Smooth muscle cell (in vitro differentiated cells): ENCODE results near the gene RDH13. TPM values are rescaled to one million over a fixed set of nuclear protein-coding genes. Genes with fewer than 3 reads are reported as not detected.
"Not testable (repeated sequence)": the region's sequence is repeated elsewhere in the genome, so short reads cannot be mapped to it uniquely, and the experiment has no call there.

Source experiments
- DNase-seq: peaks from one replicate; lab custom pipeline; 2025; ENCODE audit not compliant: unreplicated experiment; lab: John Stamatoyannopoulos, UW
- H2AFZ ChIP-seq: fragments of 200-600 bp; sonication (generic); 2 replicates; pipeline ENCODE4 v1.6.0; 2016; ENCODE audit warnings: antibody characterized with exemption, low read depth, mild to moderate bottlenecking
- H3F3A ChIP-seq: fragments of 200-600 bp; sonication (generic); 2 replicates; pipeline ENCODE4 v1.6.0; 2017; ENCODE audit warnings: antibody characterized with exemption, low read depth
- H3K27ac ChIP-seq: fragments of 200-600 bp; sonication (generic); 2 replicates; pipeline ENCODE4 v1.5.1; 2016; ENCODE audit warnings: low read depth, mild to moderate bottlenecking
- H3K27me3 ChIP-seq: fragments of 200-600 bp; sonication (generic); 2 replicates; pipeline ENCODE4 v1.6.1; 2016; ENCODE audit warnings: low read depth, mild to moderate bottlenecking
- H3K36me3 ChIP-seq: fragments of 200-600 bp; sonication (generic); 2 replicates; pipeline ENCODE4 v1.5.1; 2016; ENCODE audit warnings: low read depth
- H3K4me1 ChIP-seq: fragments of 200-600 bp; sonication (generic); 2 replicates; pipeline ENCODE4 v1.5.1; 2016; ENCODE audit warnings: low read depth
- H3K4me2 ChIP-seq: fragments of 200-600 bp; sonication (generic); 2 replicates; pipeline ENCODE4 v1.6.0; 2016; ENCODE audit warnings: mild to moderate bottlenecking
- H3K4me3 ChIP-seq: fragments of 200-600 bp; sonication (generic); 2 replicates; pipeline ENCODE4 v1.5.1; 2016; ENCODE audit warnings: mild to moderate bottlenecking
- H3K79me2 ChIP-seq: fragments of 200-600 bp; sonication (generic); 2 replicates; pipeline ENCODE4 v1.6.0; 2016; ENCODE audit warnings: low read depth, mild to moderate bottlenecking
- H3K9ac ChIP-seq: fragments of 200-600 bp; sonication (generic); 2 replicates; pipeline ENCODE4 v1.6.0; 2016; ENCODE audit warnings: low read depth
- H3K9me3 ChIP-seq: fragments of 200-600 bp; sonication (generic); replicated peaks from 2 replicates; pipeline ENCODE4 v1.5.1; 2016; ENCODE audit warnings: low read depth
- H4K20me1 ChIP-seq: fragments of 200-600 bp; sonication (generic); 2 replicates; pipeline ENCODE4 v1.6.0; 2016; ENCODE audit warnings: low read depth
- CTCF ChIP-seq: fragments of 200-600 bp; sonication (generic); IDR thresholded peaks from 2 replicates; pipeline ENCODE4 v1.5.1; 2017; ENCODE audit warnings: borderline replicate concordance, mild to moderate bottlenecking, antibody characterized with exemption; ENCODE audit not compliant: insufficient read depth, poor library complexity, severe bottlenecking
- WGBS: methylation state at CpG from one replicate; pipeline ENCODE4 v1.1.7; 2016; ENCODE audit warnings: low lambda C conversion rate; 5-methylcytosine and 5-hydroxymethylcytosine counted together
- polyA plus RNA-seq: library from polyadenylated mRNA; unstranded; fragments of >200 nt; fragmentation: Nextera tagmentation; extraction: Ambion mirVana; gene quantifications from 2 replicates; pipeline ENCODE4 v1.2.1, GENCODE V29; 2016
- total RNA-seq: library from RNA; depleted of rRNA; stranded (reverse); fragments of >200 nt; gene quantifications from 2 replicates; pipeline ENCODE4 v1.2.3, GENCODE V29; 2014

The RDH13 gene
- total and polyA plus RNA-seq, 2 experiments from 2014 or later: 9.1 to 13.5 TPM

- H3K9ac ChIP-seq: no peak overlapping the region
Measured at GRCh38 chr19:55012306-55012705, 50.6 kb downstream of the RDH13 start.

GRCh38 chr19:55010561-55010960 lies 52.4 kb downstream of the RDH13 start:
- H3K79me2 ChIP-seq, H3K4me2 ChIP-seq, H3K36me3 ChIP-seq, H3K9ac ChIP-seq, H3K9me3 ChIP-seq, H3F3A ChIP-seq, H3K27ac ChIP-seq, H2AFZ ChIP-seq, DNase-seq, H3K4me3 ChIP-seq: not testable (repeated sequence)
- Histone ChIP-seq H3K4me1 (peaks cover 10% of the 10 kb centered on the region), H4K20me1 (peaks cover 13% of the 10 kb centered on the region), H3K27me3 (peaks cover 14% of the 10 kb centered on the region)
- WGBS: 30% methylated on average over 7 of the region's 7 CpGs

More at GRCh38 chr19:55012306-55012705, 50.6 kb downstream of the RDH13 start:
- no peak for TF ChIP-seq CTCF
- no peaks in the 10 kb centered on the region for H3K36me3 ChIP-seq
- H2AFZ ChIP-seq: no peak overlapping the region
- H4K20me1 ChIP-seq: peaks cover 13% of the 10 kb centered on the region
- H3K27ac ChIP-seq: no peak overlapping the region
- no peaks in the 10 kb centered on the region for H3F3A ChIP-seq
- no peak for DNase-seq
- H3K9me3 ChIP-seq: no peaks in the 10 kb centered on the region
- peaks cover 4% of the 10 kb centered on the region for H3K4me1 ChIP-seq
- 52% methylated on average over 4 of the region's 4 CpGs for WGBS
- no peak overlapping the region for H3K4me3 ChIP-seq
- H3K79me2 ChIP-seq: no peaks in the 10 kb centered on the region
- peaks cover 14% of the 10 kb centered on the region for H3K27me3 ChIP-seq
- no peak overlapping the region for H3K4me2 ChIP-seq

- H3K9me3 ChIP-seq, H3K27ac ChIP-seq, H3K79me2 ChIP-seq, H3F3A ChIP-seq, H3K4me2 ChIP-seq, H2AFZ ChIP-seq, H4K20me1 ChIP-seq, DNase-seq, H3K36me3 ChIP-seq, H3K4me3 ChIP-seq, H3K9ac ChIP-seq: not testable (repeated sequence)
- WGBS: 70% methylated on average over 7 of the region's 7 CpGs
- peaks cover 10% of the 10 kb centered on the region for H3K4me1 ChIP-seq
- H3K27me3 ChIP-seq: peaks cover 14% of the 10 kb centered on the region
Measured at GRCh38 chr19:55008781-55009180, 54.2 kb downstream of the RDH13 start.

GRCh38 chr19:55008189-55008588 lies 54.8 kb downstream of the RDH13 start:
- H3K79me2 ChIP-seq, DNase-seq, H3K9ac ChIP-seq, H3K4me3 ChIP-seq, H2AFZ ChIP-seq, H3F3A ChIP-seq, H4K20me1 ChIP-seq, H3K36me3 ChIP-seq, H3K9me3 ChIP-seq: not testable (repeated sequence)
- peak overlapping the region; percentile 35 for H3K27ac ChIP-seq
- peaks cover 10% of the 10 kb centered on the region for H3K4me1 ChIP-seq
- peaks cover 14% of the 10 kb centered on the region for H3K27me3 ChIP-seq
- 56% methylated on average over 5 of the region's 5 CpGs for WGBS
- peak overlapping the region; percentile 84 for H3K4me2 ChIP-seq

- 27% methylated on average over 3 of the region's 3 CpGs for WGBS
- not testable (repeated sequence) for H3K9me3 ChIP-seq, H3F3A ChIP-seq, H3K9ac ChIP-seq, DNase-seq, H3K36me3 ChIP-seq, H3K79me2 ChIP-seq, H2AFZ ChIP-seq, H4K20me1 ChIP-seq
- peaks cover 10% of the 10 kb centered on the region for H3K4me1 ChIP-seq
- peak overlapping the region; percentile 84 for H3K4me3 ChIP-seq
- peaks cover 14% of the 10 kb centered on the region for H3K27me3 ChIP-seq
- H3K27ac ChIP-seq: peak overlapping the region; percentile 35
- H3K4me2 ChIP-seq: peak overlapping the region; percentile 84
Measured at GRCh38 chr19:55007537-55007936, 55.4 kb downstream of the RDH13 start.

GRCh38 chr19:55006795-55007194 lies 56.2 kb downstream of the RDH13 start:
- Histone ChIP-seq H3K27ac (peak overlapping the region; percentile 74), H3K9ac (peak overlapping the region; percentile 91), H3K4me2 (peak overlapping the region; percentile 84), H3K4me3 (peak overlapping the region; percentile 84), H3K4me1 (peaks cover 10% of the 10 kb centered on the region)
- not testable (repeated sequence) for H3F3A ChIP-seq, H3K27me3 ChIP-seq, H3K79me2 ChIP-seq, H3K9me3 ChIP-seq, H2AFZ ChIP-seq, H3K36me3 ChIP-seq, DNase-seq, H4K20me1 ChIP-seq
- 34% methylated on average over 11 of the region's 11 CpGs for WGBS
